ENCODE results near the gene MRPL14.

Gene MRPL14

GRCh38 chr6:44138717-44139350, 11.6 kb upstream of the MRPL14 start:
- no peak for DNase-seq
- Mint-ChIP-seq H3K9me3 (no peaks in the 10 kb centered on the region), H3K4me3 (no peak overlapping the region), H3K4me1 (peaks cover 40% of the 10 kb centered on the region), H3K27ac (no peak overlapping the region), H3K27me3 (ENCODE audit: low read depth, poor library complexity) (no peaks in the 10 kb centered on the region), H3K36me3 (ENCODE audit: low read depth) (peaks cover 28% of the 10 kb centered on the region)
- TF ChIP-seq, protein P1, sequence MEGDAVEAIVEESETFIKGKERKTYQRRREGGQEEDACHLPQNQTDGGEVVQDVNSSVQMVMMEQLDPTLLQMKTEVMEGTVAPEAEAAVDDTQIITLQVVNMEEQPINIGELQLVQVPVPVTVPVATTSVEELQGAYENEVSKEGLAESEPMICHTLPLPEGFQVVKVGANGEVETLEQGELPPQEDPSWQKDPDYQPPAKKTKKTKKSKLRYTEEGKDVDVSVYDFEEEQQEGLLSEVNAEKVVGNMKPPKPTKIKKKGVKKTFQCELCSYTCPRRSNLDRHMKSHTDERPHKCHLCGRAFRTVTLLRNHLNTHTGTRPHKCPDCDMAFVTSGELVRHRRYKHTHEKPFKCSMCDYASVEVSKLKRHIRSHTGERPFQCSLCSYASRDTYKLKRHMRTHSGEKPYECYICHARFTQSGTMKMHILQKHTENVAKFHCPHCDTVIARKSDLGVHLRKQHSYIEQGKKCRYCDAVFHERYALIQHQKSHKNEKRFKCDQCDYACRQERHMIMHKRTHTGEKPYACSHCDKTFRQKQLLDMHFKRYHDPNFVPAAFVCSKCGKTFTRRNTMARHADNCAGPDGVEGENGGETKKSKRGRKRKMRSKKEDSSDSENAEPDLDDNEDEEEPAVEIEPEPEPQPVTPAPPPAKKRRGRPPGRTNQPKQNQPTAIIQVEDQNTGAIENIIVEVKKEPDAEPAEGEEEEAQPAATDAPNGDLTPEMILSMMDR (IDR thresholded peaks at IDR 0.05), result no peak

GRCh38 chr6:44135875-44136274, 8.6 kb upstream of the MRPL14 start:
- H3K27ac Mint-ChIP-seq, result peak overlapping the region; percentile 79
- DNase-seq, result no peak
- peaks cover 67% of the 10 kb centered on the region for H3K4me1 Mint-ChIP-seq
- H3K36me3 Mint-ChIP-seq (ENCODE audit: low read depth), result peaks cover 21% of the 10 kb centered on the region
- H3K27me3 Mint-ChIP-seq (ENCODE audit: low read depth, poor library complexity), result no peaks in the 10 kb centered on the region
- peak overlapping the region; percentile 45 for H3K4me3 Mint-ChIP-seq
- H3K9me3 Mint-ChIP-seq, result no peaks in the 10 kb centered on the region
- TF ChIP-seq, protein P1 (IDR thresholded peaks at IDR 0.05), result no peak

- no peaks in the 10 kb centered on the region for H3K27me3 Mint-ChIP-seq (ENCODE audit: low read depth, poor library complexity)
- H3K4me3 Mint-ChIP-seq, result peak overlapping the region; percentile 45
- H3K4me1 Mint-ChIP-seq, result peaks cover 67% of the 10 kb centered on the region
- TF ChIP-seq, protein P1 (IDR thresholded peaks at IDR 0.05), result no peak
- peak overlapping the region; percentile 79 for H3K27ac Mint-ChIP-seq
- DNase-seq, result no peak
- peaks cover 15% of the 10 kb centered on the region for H3K36me3 Mint-ChIP-seq (ENCODE audit: low read depth)
- H3K9me3 Mint-ChIP-seq, result no peaks in the 10 kb centered on the region
Observed at GRCh38 chr6:44135173-44135758, 8.0 kb upstream of the MRPL14 start.

DNA sequence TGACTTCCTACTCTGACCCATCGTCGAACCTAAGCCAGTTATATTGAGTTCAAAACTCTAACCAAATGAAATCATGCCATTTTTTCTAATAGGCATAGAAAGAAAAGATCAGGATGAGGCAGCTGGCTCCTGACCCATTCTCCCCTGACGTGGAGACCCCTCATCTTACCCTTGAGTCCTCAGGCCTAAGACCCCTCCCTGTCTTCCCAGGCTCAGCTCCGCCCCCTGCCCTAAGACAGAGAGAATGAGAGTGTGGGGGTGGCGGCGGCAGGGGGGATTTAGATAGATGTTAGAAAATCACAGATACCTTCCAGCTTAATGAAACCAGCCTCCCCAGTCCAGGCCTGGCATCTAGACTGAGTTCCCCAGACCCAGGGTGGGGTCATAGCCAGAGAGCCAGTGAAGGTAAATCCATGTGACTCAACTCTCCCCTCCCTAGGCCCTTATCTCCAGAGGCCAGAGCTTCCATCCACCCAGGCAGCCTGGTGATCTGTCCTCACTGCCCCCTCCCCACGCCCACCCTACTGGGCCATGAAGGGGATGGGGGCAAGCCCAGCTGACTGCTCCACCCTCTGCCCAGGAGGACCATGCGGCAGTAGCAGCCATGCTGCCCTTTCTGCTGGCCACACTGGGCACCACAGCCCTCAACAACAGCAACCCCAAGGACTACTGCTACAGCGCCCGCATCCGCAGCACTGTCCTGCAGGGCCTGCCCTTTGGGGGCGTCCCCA, 6.9 kb upstream of the MRPL14 start:
- peaks cover 66% of the 10 kb centered on the region for H3K4me1 Mint-ChIP-seq
- peaks cover 6% of the 10 kb centered on the region for H3K36me3 Mint-ChIP-seq (ENCODE audit: low read depth)
- no peak for DNase-seq
- H3K9me3 Mint-ChIP-seq, result no peaks in the 10 kb centered on the region
- TF ChIP-seq, protein P1 (IDR thresholded peaks at IDR 0.05), result no peak
- H3K4me3 Mint-ChIP-seq, result peak overlapping the region; percentile 70
- peak overlapping the region; percentile 96 for H3K27ac Mint-ChIP-seq
- H3K27me3 Mint-ChIP-seq (ENCODE audit: low read depth, poor library complexity), result peaks cover 5% of the 10 kb centered on the region

- TF ChIP-seq, protein P1 (IDR thresholded peaks at IDR 0.05), result no peak
- H3K27me3 Mint-ChIP-seq (ENCODE audit: low read depth, poor library complexity), result peaks cover 13% of the 10 kb centered on the region
- no peaks in the 10 kb centered on the region for H3K9me3 Mint-ChIP-seq
- H3K27ac Mint-ChIP-seq, result peak overlapping the region; percentile 96
- H3K36me3 Mint-ChIP-seq (ENCODE audit: low read depth), result peaks cover 6% of the 10 kb centered on the region
- DNase-seq, result peak; percentile 42
- peak overlapping the region; percentile 70 for H3K4me3 Mint-ChIP-seq
- H3K4me1 Mint-ChIP-seq, result peaks cover 58% of the 10 kb centered on the region
Observed at GRCh38 chr6:44133003-44133931, 6.0 kb upstream of the MRPL14 start.
